Calu3 (cell line): ENCODE data around the gene ADARB1. TPM values are rescaled to one million over a fixed set of nuclear protein-coding genes. Genes with fewer than 3 reads are reported as not detected.

ENCODE experiments used
- BruUV-seq: library from RNA; stranded (reverse); fragments of 400-500 nt; replicated peaks from 2 replicates; lab custom pipeline; 2021; lab: Mats Ljungman, UMichigan
- CTCF ChIA-PET: fragments of 300-600 bp; sonication (Branson Sonifier 250); formaldehyde crosslinking; loops from one replicate; lab custom pipeline; 2022; ENCODE audit warnings: antibody characterized with exemption; lab: Charles Lee
- DNase-seq: peaks from one replicate; pipeline ENCODE4 v3.0.0; 2022
- H3K27ac Mint-ChIP-seq: one replicate; pipeline ENCODE4 v1.8.0; 2022; ENCODE audit warnings: mixed read lengths; ENCODE audit not compliant: unreplicated experiment
- H3K27me3 Mint-ChIP-seq: one replicate; pipeline ENCODE4 v1.8.0; 2022; ENCODE audit warnings: mixed read lengths; ENCODE audit not compliant: unreplicated experiment
- H3K36me3 Mint-ChIP-seq: one replicate; pipeline ENCODE4 v1.8.0; 2022; ENCODE audit warnings: mild to moderate bottlenecking, moderate library complexity, mixed read lengths; ENCODE audit not compliant: insufficient read depth, unreplicated experiment
- H3K4me1 Mint-ChIP-seq: one replicate; pipeline ENCODE4 v1.8.0; 2022; ENCODE audit warnings: mild to moderate bottlenecking, low read depth, mixed read lengths; ENCODE audit not compliant: unreplicated experiment
- H3K4me3 Mint-ChIP-seq: one replicate; pipeline ENCODE4 v1.8.0; 2022; ENCODE audit warnings: mild to moderate bottlenecking, low read depth, moderate library complexity, mixed read lengths; ENCODE audit not compliant: unreplicated experiment
- H3K9me3 Mint-ChIP-seq: one replicate; pipeline ENCODE4 v1.8.0; 2022; ENCODE audit warnings: low read depth, mixed read lengths; ENCODE audit not compliant: unreplicated experiment
- intact Hi-C: fragments of 100-400 bp; cut with micrococcal nuclease; formaldehyde crosslinking; loops from one replicate; pipeline ENCODE4 v1.10.0; 2022; ENCODE audit not compliant: unreplicated experiment
- total RNA-seq: library from RNA; stranded (reverse); gene quantifications from 2 replicates; pipeline ENCODE4 v1.2.3, GENCODE V29; 2022
- TF ChIP-seq, protein P1 (sequence below): fragments of 200-600 bp; IDR thresholded peaks from one replicate; pipeline ENCODE4 v1.8.0; 2022; ENCODE audit warnings: antibody characterized with exemption; ENCODE audit not compliant: unreplicated experiment

ADARB1 gene
- total RNA-seq, 1 experiment from 2014 or later = 2.8 TPM

DNA sequence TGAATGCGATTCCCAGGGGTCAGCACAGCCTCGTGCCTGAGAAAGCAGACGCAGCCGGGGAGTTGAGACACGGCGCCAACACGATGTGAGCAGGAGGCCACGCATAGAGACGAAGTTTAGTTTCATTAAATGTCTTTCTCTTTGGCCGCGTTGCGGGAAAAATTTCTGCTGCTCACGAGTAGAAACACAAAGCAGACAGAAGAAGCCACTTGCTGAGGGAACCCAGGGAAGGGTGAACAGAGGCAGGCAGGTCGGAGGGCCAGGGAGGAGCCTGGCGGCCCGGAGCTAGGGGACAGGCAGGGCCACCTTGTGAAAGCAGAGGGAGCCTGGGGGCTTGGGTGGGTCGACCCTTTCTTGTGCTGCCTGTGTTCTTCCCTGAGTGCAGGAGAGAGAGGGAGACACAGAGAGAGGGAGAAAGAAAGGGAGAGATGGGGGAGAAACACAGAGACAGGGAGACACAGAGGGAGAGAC is 180.1 kb downstream of the ADARB1 start:
- BruUV-seq = no TSS peak
- intact Hi-C loops = no loop called here
- no peak overlapping the region for H3K27ac Mint-ChIP-seq
- CTCF ChIA-PET = no interaction called here
- no peaks in the 10 kb centered on the region for H3K36me3 Mint-ChIP-seq
- peaks cover 45% of the 10 kb centered on the region for H3K27me3 Mint-ChIP-seq
- TF ChIP-seq, protein P1, sequence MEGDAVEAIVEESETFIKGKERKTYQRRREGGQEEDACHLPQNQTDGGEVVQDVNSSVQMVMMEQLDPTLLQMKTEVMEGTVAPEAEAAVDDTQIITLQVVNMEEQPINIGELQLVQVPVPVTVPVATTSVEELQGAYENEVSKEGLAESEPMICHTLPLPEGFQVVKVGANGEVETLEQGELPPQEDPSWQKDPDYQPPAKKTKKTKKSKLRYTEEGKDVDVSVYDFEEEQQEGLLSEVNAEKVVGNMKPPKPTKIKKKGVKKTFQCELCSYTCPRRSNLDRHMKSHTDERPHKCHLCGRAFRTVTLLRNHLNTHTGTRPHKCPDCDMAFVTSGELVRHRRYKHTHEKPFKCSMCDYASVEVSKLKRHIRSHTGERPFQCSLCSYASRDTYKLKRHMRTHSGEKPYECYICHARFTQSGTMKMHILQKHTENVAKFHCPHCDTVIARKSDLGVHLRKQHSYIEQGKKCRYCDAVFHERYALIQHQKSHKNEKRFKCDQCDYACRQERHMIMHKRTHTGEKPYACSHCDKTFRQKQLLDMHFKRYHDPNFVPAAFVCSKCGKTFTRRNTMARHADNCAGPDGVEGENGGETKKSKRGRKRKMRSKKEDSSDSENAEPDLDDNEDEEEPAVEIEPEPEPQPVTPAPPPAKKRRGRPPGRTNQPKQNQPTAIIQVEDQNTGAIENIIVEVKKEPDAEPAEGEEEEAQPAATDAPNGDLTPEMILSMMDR = no peak
- DNase-seq = no peak
- H3K4me3 Mint-ChIP-seq = no peak overlapping the region
- H3K4me1 Mint-ChIP-seq = no peaks in the 10 kb centered on the region
- H3K9me3 Mint-ChIP-seq = no peaks in the 10 kb centered on the region

DNA sequence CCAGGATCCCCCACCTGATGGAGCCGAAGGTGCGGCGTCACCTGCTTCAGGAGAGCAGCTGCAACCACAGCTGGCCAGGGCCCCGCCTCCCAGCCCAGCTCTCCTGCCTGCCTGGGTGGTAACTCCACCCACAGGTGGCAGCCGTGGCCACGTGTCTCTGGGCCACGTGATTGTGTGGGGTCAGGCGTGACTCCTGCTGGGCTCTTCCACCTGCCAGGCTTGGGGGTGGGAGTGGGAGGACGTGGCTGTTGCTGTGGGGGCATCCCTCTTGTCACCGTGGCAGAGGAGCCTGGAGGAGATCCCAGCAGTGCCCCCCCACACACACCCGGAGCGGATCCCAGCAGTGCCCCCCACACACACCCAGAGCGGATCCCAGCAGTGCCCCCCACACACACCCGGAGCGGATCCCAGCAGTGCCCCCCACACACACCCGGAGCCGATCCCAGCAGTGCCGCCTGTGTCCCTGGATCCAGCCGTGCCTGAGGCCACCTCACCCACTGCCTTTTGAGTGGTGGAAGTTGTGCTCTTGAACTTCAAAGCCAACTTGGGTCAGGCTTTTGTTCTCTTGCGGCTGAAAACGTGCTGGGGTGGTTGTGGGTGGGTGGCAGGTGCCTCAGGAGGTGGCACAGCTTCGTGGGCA is 181.1 kb downstream of the ADARB1 start:
- peaks cover 35% of the 10 kb centered on the region for H3K27me3 Mint-ChIP-seq
- H3K4me1 Mint-ChIP-seq = no peaks in the 10 kb centered on the region
- TF ChIP-seq, protein P1 = no peak
- CTCF ChIA-PET = no interaction called here
- H3K36me3 Mint-ChIP-seq = no peaks in the 10 kb centered on the region
- H3K9me3 Mint-ChIP-seq = no peaks in the 10 kb centered on the region
- intact Hi-C loops = no loop called here
- no peak overlapping the region for H3K27ac Mint-ChIP-seq
- peak; percentile 28 for DNase-seq
- BruUV-seq = no TSS peak
- no peak overlapping the region for H3K4me3 Mint-ChIP-seq

DNA sequence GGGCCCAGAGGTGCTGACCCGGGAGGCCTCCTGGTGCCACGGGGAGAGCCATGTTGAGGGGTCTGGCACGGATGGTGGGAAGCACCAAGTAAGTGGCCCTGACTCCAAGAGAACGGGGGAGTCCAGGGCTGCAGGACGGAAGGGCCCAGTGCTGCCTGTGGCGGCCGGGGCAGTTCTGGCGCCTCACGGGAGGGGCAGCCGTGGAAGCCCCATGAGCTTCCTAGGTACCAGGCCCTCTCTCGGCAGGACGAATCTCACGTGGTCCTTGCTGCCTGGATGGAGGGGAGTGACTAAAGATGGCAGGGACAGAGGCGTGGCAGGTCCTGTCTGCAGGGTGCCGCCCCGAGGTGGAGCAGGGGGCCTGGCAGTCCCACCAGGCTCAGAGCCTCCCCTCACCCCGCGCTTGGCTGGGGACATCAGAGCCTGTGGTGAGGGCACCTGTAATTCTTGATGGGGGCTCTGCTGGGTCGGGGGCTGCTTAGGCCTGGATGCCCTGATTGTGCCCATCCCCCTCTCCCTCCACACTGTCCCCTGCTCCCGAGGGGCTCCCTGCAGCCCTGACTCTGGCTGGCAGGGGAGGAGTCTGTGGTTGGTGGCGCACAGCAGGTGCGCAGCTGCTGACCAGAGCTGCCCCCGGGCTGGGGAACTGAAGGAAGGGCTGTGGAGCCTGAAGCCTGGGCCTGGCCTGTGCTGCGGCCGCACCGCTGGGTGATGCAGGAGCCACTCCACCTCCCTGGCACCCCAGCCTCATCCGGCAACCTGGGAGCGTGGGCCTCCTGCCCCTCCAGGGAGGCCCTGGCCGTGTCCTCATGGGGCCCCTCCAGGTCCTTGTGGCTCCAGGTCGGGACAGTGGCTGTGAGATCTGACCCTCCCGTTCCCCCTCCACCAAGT is 181.9 kb downstream of the ADARB1 start:
- intact Hi-C loops = no loop called here
- Mint-ChIP-seq H3K9me3 (no peaks in the 10 kb centered on the region), H3K27me3 (peaks cover 28% of the 10 kb centered on the region), H3K4me3 (no peak overlapping the region), H3K27ac (no peak overlapping the region), H3K36me3 (no peaks in the 10 kb centered on the region), H3K4me1 (no peaks in the 10 kb centered on the region)
- CTCF ChIA-PET = no interaction called here
- TF ChIP-seq, protein P1 = no peak
- DNase-seq = no peak
- BruUV-seq = no TSS peak

DNA sequence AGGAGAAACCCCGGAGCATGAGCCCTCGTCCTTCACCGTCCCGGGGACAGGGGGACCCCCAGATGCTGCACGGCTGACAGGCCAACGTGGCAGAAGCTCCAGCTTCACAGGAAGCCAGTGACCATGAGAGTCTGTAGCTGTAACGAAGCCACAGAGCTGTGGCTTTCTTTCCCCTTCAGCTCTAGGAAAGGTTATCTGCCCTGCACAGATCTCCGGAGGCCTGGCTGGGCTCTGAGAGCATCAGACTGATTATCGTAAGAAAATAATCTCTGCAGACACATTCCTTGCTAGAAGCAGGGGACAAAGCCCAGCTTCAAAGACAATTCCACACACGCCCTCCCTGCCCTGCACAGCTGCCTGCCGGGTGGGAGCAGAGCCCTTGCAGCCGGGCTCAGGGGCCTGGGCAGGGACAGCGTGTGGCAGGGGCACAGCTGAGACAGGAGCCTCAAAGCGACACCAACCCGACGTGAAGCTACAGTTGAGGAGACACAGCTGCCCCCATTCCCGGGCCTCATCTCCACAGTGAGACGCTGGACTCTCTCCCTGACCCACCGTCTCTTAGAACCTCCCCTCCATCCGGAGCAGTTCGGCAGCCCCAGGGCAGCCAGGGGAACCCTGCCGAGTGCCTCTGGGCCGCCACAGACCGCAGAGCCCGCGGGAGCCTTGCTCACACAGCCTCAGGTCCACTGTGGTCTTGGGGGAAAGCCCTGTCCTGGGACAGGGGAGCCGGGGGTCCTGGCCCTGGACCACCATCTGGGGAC is 182.7 kb downstream of the ADARB1 start:
- Mint-ChIP-seq H3K4me1 (no peaks in the 10 kb centered on the region), H3K36me3 (no peaks in the 10 kb centered on the region), H3K9me3 (no peaks in the 10 kb centered on the region), H3K27ac (no peak overlapping the region), H3K4me3 (no peak overlapping the region), H3K27me3 (peaks cover 19% of the 10 kb centered on the region)
- TF ChIP-seq, protein P1 = no peak
- CTCF ChIA-PET = no interaction called here
- intact Hi-C loops = no loop called here
- BruUV-seq = no TSS peak
- DNase-seq = no peak
